B cell (primary cell): ENCODE measurements around the gene TENT4A.

Experiments
- CTCF ChIP-seq: fragments of 200-600 bp; IDR thresholded peaks from one replicate; pipeline ENCODE4 v1.8.0; 2022; ENCODE audit warnings: antibody characterized with exemption, mild to moderate bottlenecking
- EZH2 ChIP-seq: IDR thresholded peaks from 2 replicates; pipeline ENCODE4 v1.6.1; 2012; ENCODE audit warnings: borderline replicate concordance, low read depth, mild to moderate bottlenecking, moderate library complexity, low read length; ENCODE audit not compliant: insufficient read depth, poor library complexity, severe bottlenecking

GRCh38 chr5:6673963-6674362 is 39.3 kb upstream of the TENT4A start:
- TF ChIP-seq CTCF (no peak), EZH2 (no peak)
